MCF 10A (cell line): ENCODE data around the gene ACSL1. TPM values are rescaled to one million over a fixed set of nuclear protein-coding genes. Genes with fewer than 3 reads are reported as not detected.
A peak's percentile ranks its signal among the peaks of the same experiment; 100 is the strongest.

Experiments
- BruUV-seq: library from RNA; stranded (reverse); fragments of 400-500 nt; replicated peaks from 2 replicates; lab custom pipeline; 2021; lab: Mats Ljungman, UMichigan
- CTCF ChIA-PET: fragments of 300-600 bp; sonication (Branson Sonifier 250); formaldehyde crosslinking; extraction: SDS; loops from one replicate; lab custom pipeline; 2021; ENCODE audit warnings: antibody characterized with exemption, inconsistent platforms; lab: Yijun Ruan, JAX
- POLR2A ChIA-PET: fragments of 300-600, 350-650 bp; sonication (Branson Sonifier 250); formaldehyde crosslinking; extraction: SDS; loops from one replicate; lab custom pipeline; 2020; ENCODE audit warnings: antibody characterized with exemption, inconsistent platforms; lab: Yijun Ruan, JAX
- DNase-seq: peaks from one replicate; pipeline ENCODE4 v3.0.0-alpha.2; 2018; ENCODE audit not compliant: unreplicated experiment
- H3K27ac Mint-ChIP-seq: one replicate; pipeline ENCODE4 v1.8.0; 2022; ENCODE audit warnings: mild to moderate bottlenecking, low read depth, mixed read lengths; ENCODE audit not compliant: unreplicated experiment
- H3K27me3 Mint-ChIP-seq: one replicate; pipeline ENCODE4 v1.8.0; 2022; ENCODE audit warnings: mixed read lengths; ENCODE audit not compliant: insufficient read depth, unreplicated experiment
- H3K36me3 Mint-ChIP-seq: one replicate; pipeline ENCODE4 v1.8.0; 2022; ENCODE audit warnings: mild to moderate bottlenecking, moderate library complexity, mixed read lengths; ENCODE audit not compliant: insufficient read depth, unreplicated experiment
- H3K4me1 Mint-ChIP-seq: one replicate; pipeline ENCODE4 v1.8.0; 2022; ENCODE audit warnings: mixed read lengths; ENCODE audit not compliant: insufficient read depth, unreplicated experiment
- H3K4me3 Mint-ChIP-seq: one replicate; pipeline ENCODE4 v1.8.0; 2022; ENCODE audit warnings: mild to moderate bottlenecking, moderate library complexity, mixed read lengths; ENCODE audit not compliant: unreplicated experiment
- H3K9me3 Mint-ChIP-seq: one replicate; pipeline ENCODE4 v1.8.0; 2022; ENCODE audit warnings: mixed read lengths; ENCODE audit not compliant: unreplicated experiment
- CTCF ChIP-seq: fragments of 200-600 bp; IDR thresholded peaks from one replicate; pipeline ENCODE4 v1.8.0; 2022; ENCODE audit warnings: antibody characterized with exemption, mild to moderate bottlenecking; ENCODE audit not compliant: unreplicated experiment
- intact Hi-C: fragments of 100-400 bp; cut with micrococcal nuclease; formaldehyde crosslinking; loops from 2 replicates; pipeline ENCODE4 v1.14.1; 2022
- total RNA-seq: library from RNA; stranded (reverse); gene quantifications from 2 replicates; pipeline ENCODE4 v1.2.3, GENCODE V29; 2022

Gene ACSL1
- total RNA-seq, 1 experiment from 2014 or later, result 105 TPM

GRCh38 chr4:184756399-184756798 lies 69.4 kb downstream of the ACSL1 start:
- ChIA-PET CTCF (interaction anchor here (1.0 to 1.3 kb wide), 3 partner anchors 10 to 267 kb away, joined by 3 to 6 read pairs (median 4); no protein-coding TSS in a partner anchor), POLR2A (interaction anchor here (1.8 kb wide), 1 partner anchor 108 kb away, joined by 4 read pairs; no protein-coding TSS in a partner anchor)
- BruUV-seq, result no TSS peak
- Mint-ChIP-seq H3K27ac (peak overlapping the region; percentile 39), H3K4me1 (peaks cover 30% of the 10 kb centered on the region), H3K36me3 (peaks cover 92% of the 10 kb centered on the region), H3K4me3 (no peak overlapping the region), H3K9me3 (no peaks in the 10 kb centered on the region), H3K27me3 (no peaks in the 10 kb centered on the region)
- TF ChIP-seq CTCF, result no peak
- DNase-seq, result peak; percentile 70
- intact Hi-C loops, result no loop called here

- Mint-ChIP-seq H3K27ac (peak overlapping the region; percentile 76), H3K4me1 (peaks cover 37% of the 10 kb centered on the region), H3K27me3 (no peaks in the 10 kb centered on the region), H3K36me3 (peaks cover 92% of the 10 kb centered on the region), H3K9me3 (no peaks in the 10 kb centered on the region), H3K4me3 (peak overlapping the region; percentile 48)
- no peak for TF ChIP-seq CTCF
- POLR2A ChIA-PET, result interaction anchor here (0.6 to 2.2 kb wide), 6 partner anchors 9 to 107 kb away, joined by 3 to 6 read pairs (median 3); partner anchors contain the start of gene CENPU
- intact Hi-C loops, result loop anchor here (1.0 kb wide), 1 partner anchor 106 kb away; the partner anchor contains the start of genes CASP3 and PRIMPOL
- no TSS peak for BruUV-seq
- CTCF ChIA-PET, result interaction anchor here (0.6 to 1.3 kb wide), 4 partner anchors 9 to 226 kb away, joined by 3 to 6 read pairs (median 3); no protein-coding TSS in a partner anchor
- DNase-seq, result peak; percentile 87
Measured at GRCh38 chr4:184755278-184755677, 70.5 kb downstream of the ACSL1 start.

GRCh38 chr4:184752496-184753275 lies 73.1 kb downstream of the ACSL1 start:
- BruUV-seq, result no TSS peak
- Mint-ChIP-seq H3K4me3 (no peak overlapping the region), H3K27ac (no peak overlapping the region), H3K9me3 (no peaks in the 10 kb centered on the region), H3K27me3 (no peaks in the 10 kb centered on the region), H3K4me1 (peaks cover 41% of the 10 kb centered on the region), H3K36me3 (peaks cover 82% of the 10 kb centered on the region)
- intact Hi-C loops, result no loop called here
- DNase-seq, result no peak
- ChIA-PET CTCF (interaction anchor here (0.7 to 1.0 kb wide), 3 partner anchors 10 to 346 kb away, joined by 3 to 4 read pairs (median 3); no protein-coding TSS in a partner anchor), POLR2A (interaction anchor here (1.0 to 1.7 kb wide), 2 partner anchors 62 to 146 kb away, joined by 3 to 4 read pairs; no protein-coding TSS in a partner anchor)
- TF ChIP-seq CTCF, result no peak

- Mint-ChIP-seq H3K9me3 (no peaks in the 10 kb centered on the region), H3K36me3 (peaks cover 80% of the 10 kb centered on the region), H3K27me3 (no peaks in the 10 kb centered on the region), H3K27ac (peak overlapping the region; percentile 30), H3K4me1 (peaks cover 45% of the 10 kb centered on the region), H3K4me3 (no peak overlapping the region)
- intact Hi-C loops, result no loop called here
- no peak for DNase-seq
- CTCF ChIA-PET, result interaction anchor here (0.5 to 1.0 kb wide), 3 partner anchors 8 to 515 kb away, joined by 3 to 4 read pairs (median 3); no protein-coding TSS in a partner anchor
- POLR2A ChIA-PET, result interaction anchor here (0.7 to 1.7 kb wide), 4 partner anchors 63 to 232 kb away, joined by 3 to 4 read pairs (median 3); no protein-coding TSS in a partner anchor
- TF ChIP-seq CTCF, result no peak
- no TSS peak for BruUV-seq
Measured at GRCh38 chr4:184751585-184751956, 74.2 kb downstream of the ACSL1 start.
